ENCODE data around the gene GET4.

GET4 gene

GRCh38 chr7:876077-876971 is at the start of gene GET4:
TSS of gene GET4 (plus strand) at chr7:876554. CDS start at chr7:876646, 92 bp downstream.
- H3K27ac ChIP-seq = peak within 1 kb of the TSS; percentile 88
- TF ChIP-seq CTCF (conservative IDR thresholded peaks at IDR 0.05) = no peak

- H3K27ac ChIP-seq = no peak overlapping the region
- no peak for TF ChIP-seq CTCF (conservative IDR thresholded peaks at IDR 0.05)
Observed at GRCh38 chr7:828793-829561, 47.4 kb upstream of the GET4 start.

- TF ChIP-seq CTCF (conservative IDR thresholded peaks at IDR 0.05) = no peak
- H3K27ac ChIP-seq = no peak overlapping the region
Observed at GRCh38 chr7:830069-830468, 46.3 kb upstream of the GET4 start.

- TF ChIP-seq CTCF (conservative IDR thresholded peaks at IDR 0.05) = no peak
- peak overlapping the region; percentile 9; the same call in 1 of the 2 replicates for H3K27ac ChIP-seq
Observed at GRCh38 chr7:831596-832166, 44.7 kb upstream of the GET4 start.

GRCh38 chr7:832167-832967 is 44.0 kb upstream of the GET4 start, which contains the start of gene SUN1:
TSS of gene SUN1 (plus strand) at chr7:832476. CDS start at chr7:832525, 49 bp downstream.
- peak within 1 kb of the TSS; percentile 9; the same call in 1 of the 2 replicates for H3K27ac ChIP-seq
- TF ChIP-seq CTCF (conservative IDR thresholded peaks at IDR 0.05) = no peak

GRCh38 chr7:832968-833424 is 43.4 kb upstream of the GET4 start:
- H3K27ac ChIP-seq = no peak overlapping the region
- TF ChIP-seq CTCF (conservative IDR thresholded peaks at IDR 0.05) = no peak

Measured in VCaP (cell line).